ENCODE results near the gene VIPR2.
"Not testable (repeated sequence)": the region's sequence is repeated elsewhere in the genome, so short reads cannot be mapped to it uniquely, and the experiment has no call there.

VIPR2 gene

DNA sequence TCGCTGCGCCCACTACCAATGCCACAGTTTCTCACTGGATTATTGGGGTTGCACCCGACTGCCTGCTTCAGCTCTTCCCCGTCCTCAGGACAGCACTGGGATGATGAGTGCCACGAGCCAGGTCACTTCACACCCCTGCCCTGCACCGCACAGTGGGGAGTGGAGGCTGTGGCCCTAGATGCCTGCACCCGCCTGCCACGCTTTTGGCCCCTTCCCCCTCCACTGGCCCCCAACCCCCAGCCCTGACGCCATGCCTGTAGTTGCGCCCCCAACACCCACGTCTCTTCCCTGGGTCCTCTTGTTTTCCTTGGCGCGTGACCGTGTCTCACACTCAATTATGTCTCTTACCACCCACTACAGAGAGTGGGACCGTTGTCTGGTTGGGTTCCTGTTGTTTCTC is 134.3 kb downstream of the VIPR2 start:
- DNase-seq (ENCODE audit: low read depth in 2 of 2), result no peak

DNA sequence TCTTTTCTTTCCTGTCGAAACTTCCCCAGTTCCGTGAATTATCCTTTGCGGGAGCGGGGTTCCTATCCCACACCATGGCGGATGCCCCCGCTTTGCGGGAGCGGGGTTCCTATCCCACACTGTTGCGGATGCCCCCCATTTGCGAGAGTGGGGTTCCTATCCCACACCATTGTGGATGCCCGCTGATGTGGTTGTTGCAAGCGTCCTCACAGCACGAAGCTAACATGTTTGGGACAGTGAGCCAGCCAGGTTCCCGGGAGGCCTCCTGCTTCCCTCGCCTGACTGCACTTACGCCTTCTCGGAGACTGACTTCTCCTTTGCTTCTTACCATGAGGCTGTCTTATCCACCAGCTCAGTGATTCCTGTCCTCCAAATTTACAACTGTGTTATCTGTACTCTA is 134.7 kb downstream of the VIPR2 start:
- DNase-seq (ENCODE audit: low read depth in 2 of 2), result no peak

DNA sequence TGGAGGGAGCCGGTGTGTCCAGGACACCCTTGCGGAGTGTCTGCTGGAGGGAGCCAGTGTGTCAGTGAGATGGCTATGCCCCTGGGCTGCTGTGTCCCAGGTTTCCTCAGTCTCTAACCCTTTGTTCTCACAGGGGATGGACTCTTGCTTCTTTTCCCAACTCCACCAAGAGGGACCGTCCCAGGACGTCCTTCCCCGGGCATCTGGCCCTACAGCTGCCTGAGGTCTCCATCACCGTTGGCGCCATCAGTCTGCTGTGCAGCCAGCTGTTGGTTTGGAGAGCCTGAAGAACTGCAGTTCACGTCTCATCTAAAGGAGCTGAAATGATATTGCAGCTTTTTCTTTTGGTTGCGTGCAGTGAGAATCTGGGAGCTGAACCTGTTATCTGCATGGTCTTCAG is 136.2 kb downstream of the VIPR2 start:
- DNase-seq (ENCODE audit: low read depth in 2 of 2), result no peak

DNA sequence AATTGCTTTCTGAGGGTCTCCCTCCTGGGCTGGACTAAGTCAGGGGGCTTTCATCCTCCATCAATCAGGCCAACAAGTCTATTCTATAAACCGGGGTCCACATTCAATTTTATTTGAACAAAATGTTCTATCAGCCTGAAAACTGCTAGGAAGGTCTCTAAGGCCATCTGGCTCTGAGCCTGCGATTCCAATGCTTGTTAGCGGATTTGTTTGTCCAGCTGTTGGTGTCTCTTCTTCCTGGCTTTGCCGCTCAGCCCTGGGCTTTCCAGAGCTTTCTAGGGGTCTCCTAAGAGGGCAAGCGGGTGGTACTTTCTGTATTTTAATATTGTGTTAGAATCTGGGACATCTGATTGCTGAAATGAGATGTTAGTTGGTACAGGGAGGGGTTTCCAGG is 136.7 kb downstream of the VIPR2 start:
- DNase-seq (ENCODE audit: low read depth in 2 of 2), result no peak

DNA sequence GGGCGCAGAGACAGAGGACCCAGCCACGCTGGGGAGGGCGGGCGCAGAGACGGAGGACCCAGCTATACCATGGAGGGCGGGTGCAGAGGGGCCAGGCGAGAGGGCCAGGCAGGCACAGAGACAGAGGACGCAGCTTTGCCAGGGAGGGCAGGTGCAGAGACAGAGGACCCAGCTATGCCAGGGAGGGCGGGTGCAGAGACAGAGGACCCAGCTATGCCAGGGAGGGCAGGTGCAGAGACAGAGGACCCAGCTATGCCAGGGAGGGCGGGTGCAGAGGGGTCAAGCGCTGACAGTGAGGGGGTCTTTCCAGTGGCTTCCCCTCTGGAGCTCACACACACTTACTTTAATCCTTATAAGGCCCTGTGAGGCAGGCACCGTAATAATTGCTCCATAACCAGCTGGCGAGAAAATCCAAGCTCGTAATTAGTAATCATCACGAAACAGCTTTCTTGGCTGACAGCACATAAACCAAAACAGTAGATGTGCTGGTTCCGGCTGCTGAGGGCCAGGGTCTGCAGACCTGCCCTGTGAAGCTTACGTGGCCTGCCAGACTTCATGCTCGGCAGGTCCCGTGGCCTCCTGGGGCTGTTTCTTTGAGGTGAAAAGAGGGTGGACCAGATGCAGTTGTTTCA is 137.2 kb downstream of the VIPR2 start:
- DNase-seq (ENCODE audit: low read depth in 2 of 2), result no peak

DNA sequence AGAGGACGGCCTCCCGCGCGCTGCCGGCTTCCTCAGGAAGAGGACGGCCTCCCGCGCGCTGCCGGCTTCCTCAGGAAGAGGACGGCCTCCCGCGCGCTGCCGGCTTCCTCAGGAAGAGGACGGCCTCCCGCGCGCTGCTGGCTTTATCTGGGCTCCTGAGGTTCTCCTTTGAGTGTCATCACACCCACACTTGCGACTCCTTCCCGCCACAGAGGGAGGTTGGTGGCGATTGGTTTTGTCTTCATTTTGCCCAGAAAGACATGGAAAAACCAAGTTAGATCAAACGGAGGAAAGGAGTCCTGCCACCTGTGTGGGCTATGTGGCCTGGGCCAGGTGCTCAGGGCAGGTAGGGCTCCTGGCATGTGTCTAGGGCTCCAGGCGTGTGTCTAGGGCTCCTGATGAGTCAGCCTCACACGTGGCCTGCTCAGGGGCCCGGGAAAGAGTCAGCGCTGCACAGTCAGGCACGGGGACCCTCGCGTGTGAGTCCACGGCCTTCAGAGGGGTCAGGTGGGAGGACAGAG is 138.0 kb downstream of the VIPR2 start:
- no peak for DNase-seq (ENCODE audit: low read depth in 2 of 2)

DNA sequence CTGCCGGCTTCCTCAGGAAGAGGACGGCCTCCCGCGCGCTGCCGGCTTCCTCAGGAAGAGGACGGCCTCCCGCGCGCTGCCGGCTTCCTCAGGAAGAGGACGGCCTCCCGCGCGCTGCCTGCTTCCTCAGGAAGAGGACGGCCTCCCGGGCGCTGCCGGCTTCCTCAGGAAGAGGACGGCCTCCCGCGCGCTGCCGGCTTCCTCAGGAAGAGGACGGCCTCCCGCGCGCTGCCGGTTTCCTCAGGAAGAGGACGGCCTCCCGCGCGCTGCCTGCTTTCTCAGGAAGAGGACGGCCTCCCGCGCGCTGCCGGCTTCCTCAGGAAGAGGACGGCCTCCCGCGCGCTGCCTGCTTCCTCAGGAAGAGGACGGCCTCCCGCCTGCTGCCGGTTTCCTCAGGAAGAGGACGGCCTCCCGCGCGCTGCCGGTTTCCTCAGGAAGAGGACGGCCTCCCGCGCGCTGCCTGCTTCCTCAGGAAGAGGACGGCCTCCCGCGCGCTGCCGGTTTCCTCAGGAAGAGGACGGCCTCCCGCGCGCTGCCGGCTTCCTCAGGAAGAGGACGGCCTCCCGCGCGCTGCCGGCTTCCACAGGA is 138.6 kb downstream of the VIPR2 start:
- not testable (repeated sequence) for DNase-seq (ENCODE audit: low read depth in 2 of 2)

DNA sequence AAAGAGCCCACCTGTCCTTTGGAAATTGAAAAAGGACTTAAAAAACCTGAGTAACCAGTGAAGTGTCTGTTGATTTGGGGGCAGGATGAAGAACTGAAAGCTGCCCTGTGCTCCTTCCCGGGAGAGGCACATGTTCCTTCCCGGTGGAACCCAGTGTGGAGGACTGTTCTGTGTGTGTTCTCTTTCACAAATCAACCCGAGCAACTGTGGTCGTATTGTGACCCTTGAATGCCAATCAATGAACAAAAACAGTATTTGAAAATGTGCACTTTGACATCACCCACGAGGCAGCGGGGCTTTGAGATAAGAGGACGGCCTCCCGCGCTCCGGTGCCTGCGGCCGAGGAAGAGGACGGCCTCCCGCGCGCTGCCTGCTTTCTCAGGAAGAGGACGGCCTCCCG is 139.0 kb downstream of the VIPR2 start:
- DNase-seq (ENCODE audit: low read depth in 2 of 2), result no peak

DNA sequence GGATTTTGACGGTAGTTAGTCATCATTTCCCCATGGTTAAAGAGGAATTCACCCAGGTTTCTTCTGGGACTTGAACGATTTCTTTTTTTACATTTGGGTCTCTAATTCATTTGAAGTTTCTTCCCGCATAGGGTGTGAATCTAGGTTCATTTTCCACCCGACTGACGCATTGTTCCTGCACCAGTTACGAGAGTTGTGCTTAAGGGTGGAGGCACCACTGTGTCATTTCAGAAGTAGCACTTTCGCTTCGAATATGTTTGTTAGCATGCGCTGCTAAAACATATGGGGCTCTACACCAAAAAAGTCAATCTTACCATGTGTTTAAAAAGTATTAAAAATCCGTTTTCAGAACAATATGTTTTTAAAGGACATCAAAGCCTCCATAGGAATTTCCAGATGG is 140.3 kb downstream of the VIPR2 start:
- DNase-seq (ENCODE audit: low read depth in 2 of 2), result no peak

DNA sequence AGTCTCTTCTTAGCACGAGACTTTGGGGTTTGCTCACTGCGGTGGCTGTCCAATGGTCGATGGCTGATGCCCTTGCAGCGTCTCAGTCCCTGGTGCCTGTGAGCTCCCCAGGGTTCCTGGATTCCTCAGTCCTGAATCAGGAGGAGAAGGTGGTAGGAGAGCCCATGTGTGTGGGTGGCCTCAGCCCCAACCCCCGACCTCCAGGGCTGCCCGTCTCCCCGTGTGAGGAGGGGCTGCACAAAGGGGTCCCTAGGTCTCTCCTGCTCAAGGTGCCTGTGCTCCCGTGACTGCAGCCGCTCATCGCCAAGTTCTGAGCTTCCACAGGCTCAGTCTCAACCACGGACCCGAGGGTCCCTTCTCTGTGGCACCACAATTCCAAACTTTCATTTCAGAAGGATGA is 142.9 kb downstream of the VIPR2 start:
- no peak for DNase-seq (ENCODE audit: low read depth in 2 of 2)

DNA sequence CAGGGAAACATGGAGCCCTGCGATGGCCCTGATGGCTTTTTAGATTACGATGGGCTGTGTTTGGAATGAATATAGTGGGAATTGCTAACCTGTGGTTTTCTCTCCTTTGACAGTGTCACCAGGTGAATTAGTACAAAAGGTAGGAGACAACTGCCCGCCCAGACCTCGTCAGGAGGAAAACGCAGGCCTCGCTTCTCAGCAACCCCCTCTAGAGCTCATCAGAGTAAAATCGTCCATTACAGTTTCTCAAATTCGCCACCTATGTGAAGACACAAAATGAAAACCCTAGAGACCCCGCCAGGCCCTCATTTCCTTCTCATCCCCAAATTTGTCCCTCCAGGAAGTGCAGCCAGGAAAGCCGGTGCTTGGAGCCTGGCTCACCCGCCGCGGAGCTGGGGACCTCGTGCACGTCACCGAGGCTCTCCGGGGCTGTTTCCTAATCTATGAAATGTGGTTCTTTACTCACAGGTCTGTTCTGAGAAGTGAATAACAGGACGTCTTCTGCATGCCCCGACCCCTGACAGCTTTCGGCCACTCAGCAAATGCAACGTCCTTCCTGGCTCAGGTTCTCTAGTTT is 143.7 kb downstream of the VIPR2 start:
- no peak for DNase-seq (ENCODE audit: low read depth in 2 of 2)

DNA sequence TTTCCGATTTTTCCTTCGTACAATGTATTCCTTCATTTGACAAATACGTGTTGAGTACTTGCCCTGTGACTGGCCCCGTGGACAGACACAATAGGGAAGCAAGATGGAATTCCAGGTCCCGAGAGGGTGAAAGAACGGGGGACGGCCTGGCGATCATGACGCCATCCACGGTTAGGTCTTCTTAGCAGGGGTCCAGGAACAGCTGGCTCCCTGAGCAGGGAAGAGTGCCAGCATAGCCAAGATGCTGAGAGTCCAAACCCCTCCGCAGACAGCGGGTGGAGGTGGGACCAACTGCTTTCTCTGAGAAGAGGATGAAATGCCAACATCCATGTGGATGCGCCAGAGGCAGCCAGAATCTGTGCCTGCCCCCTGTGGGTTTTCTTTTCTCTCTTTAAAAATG is 144.6 kb downstream of the VIPR2 start:
- no peak for DNase-seq (ENCODE audit: low read depth in 2 of 2)

DNA sequence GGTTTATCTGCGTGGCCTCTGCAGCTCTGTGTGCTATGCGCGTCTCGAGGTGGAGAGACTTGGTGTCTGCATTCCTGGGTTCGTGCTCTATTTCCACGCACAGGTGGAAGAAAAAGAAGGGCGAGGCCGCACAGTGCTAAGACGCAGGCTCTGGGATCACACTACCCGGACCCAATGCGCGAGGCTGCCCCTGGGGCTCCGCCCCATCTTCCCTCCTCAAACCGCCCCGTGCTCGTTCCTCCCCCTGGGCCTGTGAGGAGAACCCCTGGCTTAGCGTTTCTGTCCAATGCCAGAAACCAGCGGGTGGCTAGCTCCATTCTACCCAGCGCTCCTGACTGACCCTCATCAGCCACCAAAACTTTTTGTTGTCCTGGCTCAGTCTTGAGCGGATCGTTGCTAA is 145.2 kb downstream of the VIPR2 start:
- no peak for DNase-seq (ENCODE audit: low read depth in 2 of 2)

DNA sequence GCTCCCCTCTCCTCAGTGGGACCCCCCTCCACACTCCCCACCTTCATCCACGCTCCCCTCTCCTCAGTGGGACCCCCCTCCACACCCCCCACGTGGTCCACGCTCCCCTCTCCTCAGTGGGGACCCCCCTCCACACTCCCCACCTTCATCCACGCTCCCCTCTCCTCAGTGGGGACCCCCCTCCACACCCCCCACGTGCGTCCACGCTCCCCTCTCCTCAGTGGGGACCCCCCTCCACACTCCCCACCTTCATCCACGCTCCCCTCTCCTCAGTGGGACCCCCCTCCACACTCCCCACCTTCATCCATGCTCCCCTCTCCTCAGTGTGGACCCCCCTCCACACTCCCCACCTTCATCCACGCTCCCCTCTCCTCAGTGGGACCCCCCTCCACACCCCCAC is 146.4 kb downstream of the VIPR2 start:
- not testable (repeated sequence) for DNase-seq (ENCODE audit: low read depth in 2 of 2)

DNA sequence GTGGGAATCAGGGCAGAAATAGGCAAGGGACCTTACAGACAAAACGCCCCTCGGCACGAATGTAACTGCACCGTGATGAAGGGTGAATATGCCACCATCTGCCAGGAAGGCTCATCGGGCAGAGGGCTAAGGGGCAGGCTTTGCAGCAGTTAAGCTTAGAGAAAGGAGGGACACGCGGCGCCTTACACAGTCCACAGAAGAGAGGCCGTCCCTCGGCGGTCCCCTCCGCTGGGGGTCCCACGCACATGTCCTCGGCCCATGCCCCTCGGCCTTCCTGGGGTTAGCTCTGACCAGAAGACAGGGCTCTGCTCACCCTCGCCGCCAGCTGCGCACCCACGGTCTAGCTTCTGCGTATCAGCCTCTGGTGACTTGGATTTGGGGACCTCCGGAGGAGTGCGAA is 147.2 kb downstream of the VIPR2 start:
- no peak for DNase-seq (ENCODE audit: low read depth in 2 of 2)

DNA sequence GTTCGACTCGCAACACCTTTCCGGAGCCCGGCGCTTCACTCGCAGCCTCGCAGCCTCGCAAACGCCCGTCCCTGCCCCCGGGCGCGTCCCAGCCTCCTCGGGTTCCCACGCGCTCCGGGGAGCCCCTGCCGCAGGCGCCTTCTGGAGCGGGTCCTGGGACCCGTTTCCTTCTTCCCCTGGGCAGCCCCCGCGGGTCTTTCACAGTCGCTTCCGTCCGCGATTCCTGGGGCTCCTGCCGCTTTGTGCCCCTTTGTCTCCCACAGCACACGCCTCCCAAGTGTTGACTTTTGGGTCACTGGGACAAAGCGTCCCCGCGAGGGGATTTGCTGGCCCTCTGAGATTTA is 147.6 kb downstream of the VIPR2 start:
- DNase-seq (ENCODE audit: low read depth in 2 of 2), result no peak

DNA sequence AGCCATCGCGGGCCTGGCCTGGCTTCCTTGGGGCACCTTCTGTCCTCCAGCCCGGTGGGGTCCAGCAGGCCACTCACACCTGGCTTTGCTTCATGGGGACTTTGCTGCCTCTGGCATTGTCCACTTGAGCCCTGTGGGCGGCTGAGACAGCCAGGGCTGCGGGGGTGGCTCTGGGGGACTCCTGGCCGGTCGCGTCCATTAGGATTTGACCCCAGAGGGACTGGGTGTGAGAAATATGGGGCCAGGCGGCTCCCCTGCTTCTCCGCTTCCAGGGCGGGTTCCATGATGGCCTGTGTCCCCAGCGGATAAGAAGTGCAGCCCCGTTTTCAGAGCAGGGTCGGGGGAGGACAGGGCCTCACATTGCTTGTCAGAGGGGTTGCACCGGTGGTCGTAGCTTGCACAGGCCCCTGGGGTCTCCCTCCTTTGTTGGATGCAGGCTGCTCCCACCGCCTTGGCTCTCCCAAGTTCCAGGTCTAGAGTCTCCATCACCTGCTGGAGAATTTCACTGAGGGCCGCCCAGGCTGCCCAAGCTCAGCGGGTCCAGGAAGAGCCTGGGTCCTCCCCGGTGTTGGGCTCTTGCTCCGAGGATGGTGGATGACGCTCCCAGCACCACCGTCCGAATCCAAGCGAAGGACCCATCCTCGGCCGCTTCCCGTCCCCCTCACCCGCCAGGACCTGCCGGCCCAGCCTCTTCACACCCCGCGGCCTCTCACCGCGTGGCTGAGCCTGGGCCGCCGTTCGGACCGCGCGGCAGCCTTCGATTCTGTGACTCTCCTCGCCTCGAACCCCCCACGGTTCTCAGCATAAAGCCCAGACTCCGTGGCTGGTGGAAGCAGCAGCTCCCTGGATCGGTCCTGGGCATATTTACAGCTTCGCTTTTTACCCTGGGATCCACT is 148.2 kb downstream of the VIPR2 start:
- no peak for DNase-seq (ENCODE audit: low read depth in 2 of 2)

DNA sequence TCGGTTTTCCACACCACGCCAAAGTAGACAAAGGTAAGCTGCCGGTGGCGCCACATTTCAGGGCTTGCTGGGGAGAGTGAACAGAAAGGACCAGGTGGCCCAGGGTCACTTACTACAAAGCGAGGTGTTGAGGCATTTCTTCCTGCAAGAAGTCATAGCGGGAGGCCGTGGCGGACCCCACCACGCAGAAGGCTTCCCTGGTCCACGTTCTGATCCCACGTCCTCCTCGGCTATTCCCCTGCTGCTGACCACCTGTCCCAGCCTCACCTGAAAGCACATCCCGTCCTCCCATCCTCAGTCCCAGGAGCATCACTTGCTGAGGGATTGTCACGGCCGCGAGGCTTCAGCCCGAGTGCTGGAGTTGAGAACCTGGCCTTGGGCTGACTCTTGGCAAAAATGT is 149.2 kb downstream of the VIPR2 start:
- DNase-seq (ENCODE audit: low read depth in 2 of 2), result no peak

DNA sequence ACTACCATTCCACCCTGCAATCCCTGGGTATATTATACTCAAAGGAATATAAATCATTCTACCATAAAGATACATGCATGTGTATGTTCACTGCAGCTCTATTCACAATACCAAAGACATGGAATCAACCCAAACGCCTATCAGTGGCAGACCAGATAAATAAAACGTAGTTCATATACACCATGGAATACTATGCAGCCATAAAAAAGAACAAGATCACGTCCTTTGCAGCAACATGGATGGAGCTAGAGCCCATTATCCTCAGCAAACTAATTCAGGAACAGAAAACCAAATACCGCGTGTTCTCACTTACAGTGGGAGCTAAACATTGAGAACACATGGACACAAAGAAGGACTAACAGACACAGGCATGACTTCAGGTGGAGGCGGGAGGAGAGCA is 150.0 kb downstream of the VIPR2 start:
- no peak for DNase-seq (ENCODE audit: low read depth in 2 of 2)

DNA sequence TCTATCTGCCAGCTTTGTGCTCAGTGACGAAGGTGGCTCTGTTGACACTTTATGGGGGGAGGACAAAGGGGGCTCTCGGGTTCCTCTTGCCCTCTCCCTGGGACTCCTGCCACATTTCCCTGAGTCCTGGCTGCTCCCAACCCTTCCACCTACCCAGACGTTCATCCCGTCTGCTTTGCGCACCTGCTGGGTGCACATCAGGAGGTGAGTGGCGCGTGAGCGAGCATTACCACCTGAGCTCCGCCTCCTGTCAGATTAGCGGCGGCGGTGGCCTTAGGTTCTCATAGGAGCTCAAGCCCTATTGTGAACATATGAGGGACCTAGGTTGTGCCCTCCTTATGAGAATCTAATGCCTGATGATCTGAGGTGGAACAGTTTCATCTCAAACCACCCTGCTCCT is 151.1 kb downstream of the VIPR2 start:
- DNase-seq (ENCODE audit: low read depth in 2 of 2), result no peak

DNA sequence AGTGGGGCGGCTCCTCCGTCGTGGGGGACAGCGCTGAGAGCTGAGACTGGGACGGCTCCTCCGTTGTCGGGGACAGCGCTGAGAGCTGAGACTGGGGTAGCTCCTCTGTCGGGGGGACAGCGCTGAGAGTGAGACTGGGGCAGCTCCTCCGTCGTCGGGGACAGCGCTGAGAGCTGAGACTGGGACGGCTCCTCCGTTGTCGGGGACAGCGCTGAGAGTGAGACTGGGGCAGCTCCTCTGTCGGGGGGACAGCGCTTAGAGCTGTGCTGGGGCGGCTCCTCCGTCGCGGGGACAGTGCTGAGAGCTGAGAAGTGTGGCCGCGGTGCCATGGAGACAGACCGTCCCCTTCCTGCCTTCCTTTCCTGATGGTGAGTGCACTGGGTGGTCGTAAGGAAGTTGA is 151.9 kb downstream of the VIPR2 start:
- no peak for DNase-seq (ENCODE audit: low read depth in 2 of 2)

DNA sequence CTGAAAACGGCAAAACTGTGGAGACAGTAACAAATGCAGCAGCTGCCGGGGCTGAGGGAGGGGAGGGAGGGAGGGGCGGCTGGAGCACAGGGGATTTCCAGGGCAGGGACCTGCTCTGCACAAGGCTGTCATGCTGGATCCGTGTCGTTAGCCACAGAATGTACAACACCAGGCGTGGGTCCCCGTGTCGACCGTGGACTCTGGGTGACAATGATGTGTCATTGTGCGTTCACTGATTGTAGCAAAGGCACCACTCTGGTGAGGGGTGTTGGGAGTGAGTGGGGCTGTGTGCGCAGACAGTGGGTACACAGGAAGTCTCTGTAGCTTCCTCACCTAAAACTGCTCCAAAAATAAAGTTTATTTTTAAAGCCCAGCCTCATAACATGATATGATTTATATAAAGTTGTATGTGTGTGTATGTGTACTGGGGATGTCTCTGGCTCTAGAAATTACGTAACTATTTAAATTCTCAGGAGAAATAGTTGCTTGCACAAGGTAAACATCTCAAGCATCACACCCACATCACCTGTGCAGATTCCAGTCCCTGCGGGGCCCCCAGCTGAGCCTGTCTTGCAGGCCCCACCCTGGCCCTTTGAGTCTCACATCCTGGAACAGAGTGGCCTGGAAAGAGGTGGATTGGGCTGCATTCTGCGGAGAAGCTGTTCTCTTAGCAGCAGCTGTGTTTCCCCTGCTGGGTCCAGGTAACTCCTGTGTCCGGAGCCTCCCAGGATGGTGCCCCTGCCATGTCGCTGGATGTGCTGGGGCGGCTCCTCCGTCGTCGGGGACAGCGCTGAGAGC is 152.6 kb downstream of the VIPR2 start:
- no peak for DNase-seq (ENCODE audit: low read depth in 2 of 2)
